HK-2 (cell line): ENCODE results near the gene SPATA19.
"Not testable (repeated sequence)": the region's sequence is repeated elsewhere in the genome, so short reads cannot be mapped to it uniquely, and the experiment has no call there.

Source experiments
- DNase-seq: peaks from one replicate; pipeline ENCODE4 v3.0.0-alpha.2; 2018; ENCODE audit not compliant: unreplicated experiment

The SPATA19 gene, protein sequence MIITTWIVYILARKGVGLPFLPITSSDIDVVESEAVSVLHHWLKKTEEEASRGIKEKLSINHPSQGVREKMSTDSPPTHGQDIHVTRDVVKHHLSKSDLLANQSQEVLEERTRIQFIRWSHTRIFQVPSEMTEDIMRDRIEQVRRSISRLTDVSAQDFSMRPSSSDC

DNA sequence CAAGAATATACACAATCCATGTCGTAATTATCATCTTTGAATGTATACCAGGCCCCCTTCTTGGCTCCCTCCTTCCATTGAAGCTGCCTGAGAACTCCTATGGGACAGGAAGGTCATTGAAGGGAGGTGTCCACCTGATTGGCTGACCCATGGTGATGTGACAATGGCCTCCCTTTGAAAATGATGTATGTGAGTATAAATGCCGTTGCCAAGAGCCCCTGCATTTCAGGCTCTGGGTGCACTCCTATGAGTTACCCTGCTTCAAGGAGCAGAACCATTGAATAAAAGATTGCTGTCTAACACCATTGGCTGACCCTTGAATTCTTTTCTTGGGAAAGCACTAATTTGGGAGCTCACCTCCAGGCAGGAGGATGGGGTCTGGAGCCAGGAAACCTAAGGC lies at the start of gene SPATA19:
Gene SPATA19, minus strand, starts transcription at position 101 of the 400 bp plus-strand sequence. Its CDS starts 67 bp downstream, at position 34.
- DNase-seq = no peak

DNA sequence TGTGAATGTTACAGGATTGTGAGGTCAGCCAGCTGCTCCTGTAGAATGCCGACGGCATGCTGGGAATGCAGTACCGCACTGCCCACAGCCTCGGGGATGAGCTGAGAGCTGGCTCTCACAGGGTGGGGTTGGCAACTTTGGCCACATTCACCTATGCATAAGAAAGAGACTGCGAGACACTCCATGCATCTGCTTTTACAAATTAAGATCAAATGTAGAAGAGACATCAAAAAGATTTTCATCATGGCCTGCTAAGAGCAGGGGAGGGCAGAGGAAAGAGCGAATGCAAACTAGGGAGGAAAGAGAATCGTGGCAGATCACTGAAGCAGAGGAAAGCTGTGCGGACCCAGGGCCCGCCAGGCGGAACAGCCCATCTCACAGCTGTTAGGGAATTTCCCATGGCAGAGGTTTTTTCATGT lies 49.8 kb upstream of the SPATA19 start:
- no peak for DNase-seq

- DNase-seq = no peak
These were observed 48.1 kb upstream of the SPATA19 start for GRCh38 chr11:133893381-133893780.

DNA sequence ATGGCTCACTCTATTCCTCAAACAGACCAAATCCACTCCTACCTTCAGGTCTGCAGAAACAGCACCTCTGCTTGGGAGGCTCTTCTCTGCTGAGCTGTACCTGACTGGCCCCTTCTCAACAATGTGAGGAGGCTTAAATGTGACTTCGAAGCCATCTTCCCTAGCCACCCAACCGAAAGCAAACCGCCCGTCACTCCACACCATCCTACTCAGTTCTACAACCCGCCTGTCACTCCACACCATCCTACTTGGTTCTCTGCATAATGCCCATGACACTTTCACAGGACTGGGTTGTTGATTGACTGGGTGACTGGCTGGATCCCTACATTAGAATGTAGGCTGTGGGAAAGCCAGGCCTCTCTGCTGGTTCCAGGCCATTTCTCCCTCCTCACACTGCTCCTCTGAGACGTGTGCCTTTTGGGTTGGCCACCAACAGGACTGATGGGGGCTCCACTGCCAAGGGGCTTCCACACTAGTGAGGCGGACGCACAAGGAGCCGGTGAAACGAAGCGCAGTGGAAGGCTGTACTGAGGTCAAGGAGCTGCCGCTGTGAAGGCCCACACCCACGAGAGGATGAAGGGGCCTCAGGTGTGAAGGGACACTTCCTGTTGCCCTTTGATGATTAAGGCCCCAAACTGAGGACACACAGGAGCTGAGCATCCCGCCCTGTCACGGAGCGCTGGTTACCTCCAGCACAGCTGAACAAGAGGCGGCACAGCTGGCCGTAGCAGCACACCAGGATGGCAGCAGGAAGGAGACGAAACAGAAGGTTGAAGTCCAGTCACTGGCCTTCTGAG lies 47.5 kb upstream of the SPATA19 start:
- no peak for DNase-seq

GRCh38 chr11:133892126-133892525 lies 46.8 kb upstream of the SPATA19 start:
- DNase-seq = no peak

GRCh38 chr11:133889893-133890292 lies 44.6 kb upstream of the SPATA19 start:
- DNase-seq = no peak

DNA sequence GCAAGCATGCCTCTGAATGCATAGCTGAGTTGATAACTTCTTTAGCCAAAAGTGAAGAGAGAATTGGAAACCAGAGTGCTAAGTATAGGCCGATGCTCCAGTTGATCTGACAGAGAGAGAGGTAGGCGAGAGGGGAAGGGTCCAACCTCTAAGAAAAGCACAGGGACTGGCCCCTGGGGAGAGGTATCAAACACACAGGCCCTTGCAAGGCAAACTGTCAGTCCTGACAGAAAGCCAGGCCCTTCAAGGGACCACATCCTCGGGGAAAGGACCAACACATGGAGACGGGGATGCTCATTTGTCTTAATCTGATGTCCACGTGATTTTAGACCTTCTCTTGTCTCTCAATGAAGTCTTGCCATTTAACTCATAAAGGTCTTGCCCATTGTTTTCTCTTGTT lies 43.9 kb upstream of the SPATA19 start:
- DNase-seq = no peak

DNA sequence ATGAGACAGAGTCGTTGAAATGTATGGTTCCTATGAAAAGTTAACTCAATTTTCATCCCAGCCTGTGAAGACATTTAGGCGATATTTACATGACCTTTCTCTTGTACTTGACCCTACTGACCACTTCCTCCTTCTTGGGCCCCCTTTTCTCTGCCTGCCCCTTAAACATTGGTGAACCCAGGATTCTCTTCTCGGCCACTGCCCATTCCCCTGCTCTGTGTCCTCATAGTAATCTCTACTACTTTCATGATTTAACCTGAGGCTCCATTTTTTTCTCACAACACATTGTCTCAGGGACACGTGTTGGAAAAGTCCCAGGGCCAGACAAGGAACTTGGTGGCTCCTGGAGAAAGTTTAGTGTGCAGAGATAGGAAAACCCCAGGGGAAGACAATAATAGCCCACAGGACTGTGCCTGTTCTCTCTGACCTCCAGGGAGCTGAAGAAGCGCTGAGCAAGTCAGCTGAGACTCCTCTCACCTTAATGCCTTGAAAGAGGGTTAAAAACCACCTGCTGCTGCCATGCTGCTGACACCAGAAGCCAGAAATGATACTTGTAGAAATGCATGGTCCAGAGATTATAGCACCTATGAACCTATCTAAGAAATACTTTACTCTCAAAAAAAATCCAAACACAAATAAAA lies 42.5 kb upstream of the SPATA19 start:
- DNase-seq = no peak

- no peak for DNase-seq
These were observed 40.7 kb upstream of the SPATA19 start for GRCh38 chr11:133886029-133886428.

GRCh38 chr11:133872160-133872559 lies 26.8 kb upstream of the SPATA19 start:
- DNase-seq = no peak

GRCh38 chr11:133867456-133867855 lies 22.1 kb upstream of the SPATA19 start:
- no peak for DNase-seq

DNA sequence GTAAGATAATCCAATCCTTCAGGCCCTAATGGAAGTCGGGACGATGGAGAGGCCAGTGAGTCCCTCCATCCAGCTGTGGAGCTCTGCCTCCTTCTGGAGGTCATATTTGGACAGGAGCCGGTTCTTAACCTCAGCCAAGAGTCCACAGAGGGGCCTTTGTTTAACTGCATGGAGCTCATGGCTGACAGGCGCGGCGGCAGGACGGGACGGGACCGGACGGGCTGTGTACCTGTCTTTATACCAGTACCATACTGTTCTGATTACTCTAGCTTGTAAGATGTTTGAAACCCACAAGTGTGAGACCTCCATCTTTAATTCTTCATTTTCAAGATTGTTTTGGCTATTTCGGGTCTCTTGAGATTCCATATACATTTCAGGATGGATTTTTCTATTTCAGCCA lies 20.2 kb upstream of the SPATA19 start:
- no peak for DNase-seq

- no peak for DNase-seq
These were observed 19.4 kb upstream of the SPATA19 start for GRCh38 chr11:133864756-133865155.

GRCh38 chr11:133860151-133860550 lies 14.8 kb upstream of the SPATA19 start:
- no peak for DNase-seq

GRCh38 chr11:133854330-133854960 lies 9.1 kb upstream of the SPATA19 start:
- not testable (repeated sequence) for DNase-seq

DNA sequence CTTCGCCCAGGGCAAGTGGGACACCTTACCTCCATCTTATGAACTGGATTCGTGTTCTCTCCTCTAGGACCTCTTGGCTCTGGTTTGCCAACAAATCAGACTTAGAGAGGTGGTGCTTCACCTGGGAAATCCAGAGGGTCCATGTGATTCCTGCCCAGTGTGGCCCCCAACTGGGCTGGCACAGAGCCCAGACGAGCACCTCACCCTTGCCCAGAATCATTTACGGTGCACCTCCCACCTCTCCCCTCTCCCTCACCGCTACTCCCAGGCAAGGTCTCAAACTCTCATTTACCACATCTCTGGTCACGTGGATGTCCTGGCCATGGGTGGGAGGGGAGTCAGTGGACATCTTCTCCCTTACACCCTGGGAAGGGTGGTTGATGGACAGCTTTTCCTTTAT lies 1.1 kb downstream of the SPATA19 start:
- DNase-seq = no peak

DNA sequence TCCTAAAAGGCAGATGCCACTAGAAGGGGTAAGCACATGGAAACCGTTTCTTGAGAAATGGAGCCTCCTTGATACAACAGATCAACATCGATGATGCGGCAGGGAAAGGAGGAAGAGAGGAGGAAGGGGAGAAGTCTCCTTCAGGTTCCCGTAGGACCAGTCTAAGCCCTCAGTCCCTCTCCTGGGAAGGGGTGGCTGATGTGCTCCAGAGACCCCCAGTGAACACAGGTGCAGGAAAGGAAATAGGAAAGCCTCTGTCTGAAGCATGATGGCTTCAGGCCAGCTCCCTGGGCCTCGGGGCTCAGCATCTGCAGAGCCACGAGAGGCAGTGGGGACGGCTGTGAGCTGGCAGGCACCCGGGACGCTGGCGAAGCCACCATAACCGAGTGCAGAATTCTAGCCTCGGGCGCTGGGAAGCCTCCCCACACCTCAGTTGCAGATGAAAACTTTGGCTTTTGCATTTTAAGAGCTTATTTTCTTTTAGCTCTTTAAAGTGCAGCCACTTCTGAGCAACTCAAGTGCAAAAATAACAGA lies 1.8 kb downstream of the SPATA19 start:
- DNase-seq = no peak

- no peak for DNase-seq
These were observed 2.6 kb downstream of the SPATA19 start for GRCh38 chr11:133842730-133843129.

GRCh38 chr11:133842053-133842452 lies 3.3 kb downstream of the SPATA19 start:
- no peak for DNase-seq

DNA sequence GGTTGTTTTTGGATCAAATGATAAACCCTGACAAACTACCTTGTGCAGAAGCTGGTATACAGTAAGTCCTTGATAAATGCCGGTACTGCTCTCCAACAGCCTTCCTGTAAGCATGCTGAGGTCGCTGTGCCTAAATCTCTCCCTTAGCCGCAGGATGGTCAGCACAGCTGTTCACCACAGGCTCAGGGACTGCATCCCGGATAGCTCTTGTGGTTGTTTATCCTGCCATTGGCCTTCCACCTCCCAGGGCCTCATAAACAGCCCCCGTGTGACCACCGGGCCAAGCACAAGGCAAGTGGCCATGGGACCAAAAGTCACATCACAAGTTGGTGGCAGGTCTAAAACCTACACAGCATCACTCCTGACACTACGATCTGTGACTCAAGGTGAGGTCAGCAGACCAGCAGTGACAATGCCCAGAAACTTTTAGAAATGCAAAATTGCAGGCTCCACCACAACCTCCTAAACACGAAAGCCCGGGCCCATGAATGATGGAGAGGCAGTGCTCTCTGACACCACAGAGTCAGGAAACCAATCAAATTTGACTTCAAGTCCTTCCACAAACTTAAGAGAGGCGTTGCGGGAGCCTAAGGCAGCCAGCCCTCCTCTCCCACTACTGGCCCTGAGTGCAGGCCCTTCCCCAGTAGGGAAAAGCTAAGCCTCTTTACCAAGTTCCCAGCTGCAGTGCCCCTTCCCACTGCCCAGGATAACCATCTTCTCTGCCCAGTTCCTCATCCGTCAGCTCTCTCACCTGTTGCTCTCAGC lies 3.9 kb downstream of the SPATA19 start:
- DNase-seq = no peak

GRCh38 chr11:133840479-133840941 lies 4.8 kb downstream of the SPATA19 start:
- no peak for DNase-seq
